WI38 (cell line): ENCODE measurements around the gene KRTAP13-1.

Experiments
- H3K4me3 ChIP-seq: 2 replicates; pipeline ENCODE4 v1.5.1; 2011; ENCODE audit warnings: low read depth, mild to moderate bottlenecking, control low read depth, low read length
- TF ChIP-seq, protein P1 (sequence below): IDR thresholded peaks from 2 replicates; pipeline ENCODE4 v1.5.1; 2012; ENCODE audit warnings: low read depth, mild to moderate bottlenecking, control low read depth, low read length

KRTAP13-1 gene

DNA sequence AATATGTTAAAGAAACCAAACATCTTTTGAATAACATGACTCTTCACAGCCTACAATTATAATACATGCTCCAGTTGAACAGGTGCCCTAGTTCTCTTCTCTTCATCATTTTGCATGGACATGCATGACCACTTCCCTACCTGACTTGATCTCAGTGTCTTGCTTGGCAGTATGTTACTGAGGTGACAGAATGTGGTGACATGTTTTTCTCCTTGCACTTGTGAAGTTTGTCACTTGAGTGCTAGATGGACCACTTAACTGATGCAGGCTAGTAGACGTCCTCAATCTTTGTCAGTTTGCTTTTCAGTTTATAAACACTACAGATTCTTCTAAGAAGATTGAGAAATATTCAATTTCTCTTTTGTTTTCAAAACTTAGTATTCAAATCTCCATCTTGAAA is 13.6 kb upstream of the KRTAP13-1 start:
- TF ChIP-seq, protein P1, sequence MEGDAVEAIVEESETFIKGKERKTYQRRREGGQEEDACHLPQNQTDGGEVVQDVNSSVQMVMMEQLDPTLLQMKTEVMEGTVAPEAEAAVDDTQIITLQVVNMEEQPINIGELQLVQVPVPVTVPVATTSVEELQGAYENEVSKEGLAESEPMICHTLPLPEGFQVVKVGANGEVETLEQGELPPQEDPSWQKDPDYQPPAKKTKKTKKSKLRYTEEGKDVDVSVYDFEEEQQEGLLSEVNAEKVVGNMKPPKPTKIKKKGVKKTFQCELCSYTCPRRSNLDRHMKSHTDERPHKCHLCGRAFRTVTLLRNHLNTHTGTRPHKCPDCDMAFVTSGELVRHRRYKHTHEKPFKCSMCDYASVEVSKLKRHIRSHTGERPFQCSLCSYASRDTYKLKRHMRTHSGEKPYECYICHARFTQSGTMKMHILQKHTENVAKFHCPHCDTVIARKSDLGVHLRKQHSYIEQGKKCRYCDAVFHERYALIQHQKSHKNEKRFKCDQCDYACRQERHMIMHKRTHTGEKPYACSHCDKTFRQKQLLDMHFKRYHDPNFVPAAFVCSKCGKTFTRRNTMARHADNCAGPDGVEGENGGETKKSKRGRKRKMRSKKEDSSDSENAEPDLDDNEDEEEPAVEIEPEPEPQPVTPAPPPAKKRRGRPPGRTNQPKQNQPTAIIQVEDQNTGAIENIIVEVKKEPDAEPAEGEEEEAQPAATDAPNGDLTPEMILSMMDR, result no peak

DNA sequence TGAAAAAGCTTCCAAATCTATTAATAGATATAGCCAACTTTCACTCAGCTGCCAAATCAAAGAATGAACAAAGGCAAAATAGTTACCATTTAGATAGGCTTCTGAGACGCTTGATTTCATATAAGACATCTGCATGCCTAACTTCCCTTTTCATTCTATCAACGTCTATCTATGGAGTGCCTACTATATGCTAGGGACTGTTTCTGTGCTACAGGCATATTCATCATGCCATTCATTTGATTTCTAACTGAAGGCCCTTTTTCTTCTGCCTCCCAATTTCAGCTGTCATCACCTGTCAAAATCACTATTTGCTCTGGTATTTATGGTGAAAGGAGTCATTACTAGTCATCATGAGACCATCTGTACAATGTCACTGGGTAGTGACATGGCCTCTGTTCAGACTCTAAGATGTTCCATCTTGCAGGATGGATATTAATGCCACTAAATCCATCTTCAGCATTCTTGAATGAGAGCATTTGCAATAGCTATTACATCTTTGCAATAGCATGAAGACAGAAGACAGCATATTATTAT is 4.3 kb upstream of the KRTAP13-1 start:
- TF ChIP-seq, protein P1, result no peak
- H3K4me3 ChIP-seq, result no peak overlapping the region

More for the DNA sequence above, 13.6 kb upstream of the KRTAP13-1 start:
- no peak overlapping the region for H3K4me3 ChIP-seq

DNA sequence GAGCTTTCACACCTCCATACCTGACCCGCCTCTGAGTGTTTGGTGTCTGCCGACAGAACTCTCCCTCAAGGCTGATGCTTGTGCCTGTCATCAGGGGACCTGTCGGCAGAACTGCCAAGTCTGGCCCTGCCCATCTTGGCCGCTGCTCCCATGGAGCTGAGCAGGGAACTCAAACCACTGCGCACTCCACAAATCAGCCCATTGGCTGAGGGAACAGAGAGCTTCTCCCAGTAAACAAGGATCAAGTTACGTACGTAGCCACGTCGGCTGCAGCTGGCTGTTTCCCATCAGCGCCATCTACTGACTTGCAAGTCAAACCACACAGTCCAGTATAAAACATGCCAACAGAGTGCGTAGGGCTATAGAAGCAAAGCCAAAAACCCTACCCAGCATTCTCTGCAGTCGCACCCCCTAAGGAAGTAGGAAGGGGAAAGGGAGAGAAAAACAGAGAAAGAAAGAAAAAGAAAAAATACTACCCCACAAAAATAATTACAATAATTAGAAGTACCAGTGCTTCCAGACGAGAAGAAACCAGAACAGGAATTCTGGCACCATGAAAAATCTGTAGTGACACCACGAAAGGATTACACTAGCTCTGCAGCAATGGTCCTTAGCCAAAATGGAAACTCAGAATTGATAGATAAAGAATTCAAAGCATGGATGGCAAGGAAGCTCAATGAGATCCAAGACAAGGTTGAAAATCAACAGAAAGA is 13.1 kb downstream of the KRTAP13-1 start:
- no peak overlapping the region for H3K4me3 ChIP-seq

DNA sequence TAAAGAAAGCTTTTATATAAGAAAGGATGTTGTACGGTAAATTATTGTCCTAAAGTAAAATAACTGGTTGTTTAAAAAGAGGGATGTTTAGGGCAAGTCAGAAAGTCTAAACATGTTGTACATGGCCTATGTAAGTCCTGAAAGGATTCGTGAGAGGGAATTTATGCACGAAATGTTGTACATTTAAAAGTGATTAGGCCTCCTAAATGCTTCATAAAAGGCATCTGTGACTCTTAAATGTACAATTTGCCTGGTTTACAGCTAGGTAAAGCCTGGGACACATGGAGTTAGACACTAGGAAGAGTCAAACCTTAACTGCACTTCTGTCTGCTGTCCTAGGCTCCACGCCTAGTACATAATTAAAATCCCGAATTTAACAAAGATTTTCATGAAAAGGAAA is 20.2 kb downstream of the KRTAP13-1 start:
- TF ChIP-seq, protein P1, result no peak

More for the DNA sequence above, 13.1 kb downstream of the KRTAP13-1 start:
- TF ChIP-seq, protein P1, result no peak

DNA sequence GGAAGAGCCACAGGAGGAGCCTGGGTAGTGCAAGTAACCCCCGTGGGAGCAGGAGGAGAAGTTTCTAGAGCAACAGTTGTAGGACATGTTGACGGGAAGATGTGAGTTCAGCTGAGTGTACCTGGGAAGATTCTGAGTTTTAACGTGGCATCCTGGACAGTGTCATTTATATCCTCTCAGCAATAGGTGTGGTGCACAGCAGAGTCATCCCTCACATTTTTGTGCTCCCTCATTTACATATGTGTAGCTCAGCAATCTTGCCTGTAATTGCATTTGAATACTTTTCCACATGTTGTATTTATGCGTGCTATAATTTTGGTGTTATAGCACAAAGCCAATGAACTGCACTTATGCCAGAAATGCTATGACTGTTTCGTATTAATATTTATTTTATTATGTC is 30.0 kb downstream of the KRTAP13-1 start, which contains the start of gene KRTAP13-3:
Gene KRTAP13-3 (minus strand): TSS at position 101 of the 400 bp plus-strand sequence. CDS start 14 bp downstream, at position 87.
- TF ChIP-seq, protein P1, result no peak
- H3K4me3 ChIP-seq, result no peak within 1 kb of the TSS

More for the DNA sequence above, 20.2 kb downstream of the KRTAP13-1 start:
- no peak overlapping the region for H3K4me3 ChIP-seq

DNA sequence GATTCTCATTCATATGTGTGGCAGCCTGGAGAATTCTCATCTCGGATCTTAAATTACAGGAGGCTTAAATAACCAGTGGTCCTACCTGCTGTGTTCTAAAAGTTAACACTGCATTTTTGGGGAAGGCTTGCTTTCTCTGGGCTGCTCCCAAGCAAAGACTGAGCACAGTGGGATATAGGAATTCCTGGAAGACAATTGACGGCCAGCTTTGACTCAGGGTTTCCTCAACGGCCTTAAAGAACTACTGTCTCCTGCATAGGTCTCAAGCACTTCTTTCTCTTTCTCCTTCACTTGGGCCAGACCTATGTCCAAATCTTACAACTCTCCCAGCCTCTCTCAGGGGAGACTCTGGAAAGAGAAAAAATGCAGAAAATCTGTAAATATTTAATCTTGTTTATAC is 30.9 kb downstream of the KRTAP13-1 start:
- H3K4me3 ChIP-seq, result no peak overlapping the region
- TF ChIP-seq, protein P1, result no peak

DNA sequence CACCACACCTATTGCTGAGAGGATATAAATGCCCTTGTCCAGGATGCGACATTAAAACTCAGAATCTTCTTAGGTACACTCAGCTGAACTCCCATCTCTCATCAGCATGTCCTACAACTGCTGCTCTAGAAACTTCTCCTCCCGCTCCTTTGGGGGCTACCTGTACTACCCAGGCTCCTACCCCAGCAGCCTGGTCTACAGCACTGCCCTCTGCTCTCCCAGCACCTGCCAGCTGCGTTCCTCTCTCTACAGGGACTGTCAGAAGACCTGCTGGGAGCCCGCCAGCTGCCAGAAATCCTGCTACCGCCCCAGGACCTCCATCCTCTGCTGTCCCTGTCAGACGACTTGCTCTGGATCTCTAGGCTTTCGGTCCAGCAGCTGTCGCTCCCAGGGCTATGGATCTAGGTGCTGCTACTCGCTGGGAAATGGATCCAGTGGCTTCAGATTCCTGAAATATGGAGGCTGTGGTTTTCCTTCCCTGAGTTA is 34.4 kb downstream of the KRTAP13-1 start, which contains the start of gene KRTAP13-4:
Gene KRTAP13-4 (plus strand): TSS at position 51 of the 486 bp plus-strand sequence. CDS start 56 bp downstream, at position 107.
- TF ChIP-seq, protein P1, result no peak

More for the DNA sequence above, 34.4 kb downstream of the KRTAP13-1 start, which contains the start of gene KRTAP13-4:
- no peak within 1 kb of the TSS for H3K4me3 ChIP-seq
